HCT116 (cell line): ENCODE results near the gene DPYSL5. TPM values are rescaled to one million over a fixed set of nuclear protein-coding genes. Genes with fewer than 3 reads are reported as not detected.

Source experiments
- ATAC-seq: fragments of 200-7000 bp; cut with Tn5 transposase; 2 replicates; pipeline ENCODE4 v1.9.1; 2020; ENCODE audit warnings: mild to moderate bottlenecking, moderate library complexity
- BruUV-seq: library from RNA; stranded (reverse); fragments of 400-500 nt; replicated peaks from 2 replicates; lab custom pipeline; 2021; lab: Mats Ljungman, UMichigan
- CTCF ChIA-PET: fragments of 300-600 bp; sonication (Branson Sonifier 250); formaldehyde crosslinking; loops from one replicate; lab custom pipeline; 2021; ENCODE audit warnings: antibody characterized with exemption; lab: Charles Lee
- POLR2A ChIA-PET: fragments of 300-600, 350-600 bp; sonication (Branson Sonifier 250); formaldehyde crosslinking; loops from one replicate; lab custom pipeline; 2021; ENCODE audit warnings: antibody characterized with exemption; lab: Charles Lee
- RAD21 ChIA-PET, 2 experiments: fragments of 300-600 bp; sonication (Branson Sonifier 250); formaldehyde crosslinking; loops; one replicate each; lab custom pipeline; 2023; ENCODE audit warnings: low total read pairs in 2 of 2; ENCODE audit not compliant: uncharacterized antibody in 2 of 2, unreplicated experiment in 2 of 2, low non-redundant PET in 1 of 2; lab: Charles Lee
- DNase-seq: peaks from one replicate; pipeline ENCODE4 v3.0.0-alpha.2; 2010; ENCODE audit warnings: low read depth, low spot score
- H2AFZ ChIP-seq: fragments of 200-600 bp; shearing (Covaris generic), sonication (generic); 2 replicates; pipeline ENCODE4 v1.6.1; 2017; ENCODE audit warnings: low read depth, mixed run types, mixed read lengths, antibody characterized with exemption, low read length; ENCODE audit not compliant: poor library complexity, severe bottlenecking
- H3K27ac ChIP-seq: 2 replicates; pipeline ENCODE4 v1.5.1; 2012; ENCODE audit warnings: low read depth, low read length
- H3K27me3 ChIP-seq: fragments of 200-600 bp; sonication (generic); 2 replicates; pipeline ENCODE4 v1.6.1; 2016; ENCODE audit warnings: mixed run types, low read length, mixed read lengths; ENCODE audit not compliant: insufficient read depth
- H3K36me3 ChIP-seq, 2 experiments: fragments of 200-500 bp in 1 of 2; fragments of 200-600 bp in 1 of 2; sonication (Bioruptor generic) in 1 of 2; sonication (generic) in 1 of 2; 2 replicates each; pipeline versions ENCODE4 v1.5.1 to v1.6.1; 2014 to 2016; ENCODE audit warnings: low read length in 2 of 2, inconsistent platforms in 1 of 2, mixed read lengths in 1 of 2, mixed run types in 1 of 2; ENCODE audit not compliant: insufficient read depth in 2 of 2, control insufficient read depth in 1 of 2
- H3K4me1 ChIP-seq, 2 experiments: fragments of 200-600 bp in 1 of 2; sonication (generic) in 1 of 2; 2 replicates each; pipeline versions ENCODE4 v1.5.1 to v1.6.1; 2012 to 2017; ENCODE audit warnings: low read length in 2 of 2, inconsistent platforms in 1 of 2, mild to moderate bottlenecking in 1 of 2, mixed read lengths in 1 of 2, mixed run types in 1 of 2, moderate library complexity in 1 of 2; ENCODE audit not compliant: insufficient read depth in 2 of 2, control insufficient read depth in 1 of 2
- H3K4me2 ChIP-seq: fragments of 200-600 bp; sonication (generic); 2 replicates; pipeline ENCODE4 v1.6.1; 2017; ENCODE audit warnings: mixed run types, low read length, mixed read lengths
- H3K4me3 ChIP-seq, 2 experiments: fragments of 200-600 bp in 1 of 2; sonication (generic) in 1 of 2; replicated peaks in 1 of 2; 2 replicates each; pipeline ENCODE4 v1.5.1; 2011 to 2016; ENCODE audit warnings: low read length in 2 of 2, control low read depth in 1 of 2, low read depth in 1 of 2, mild to moderate bottlenecking in 1 of 2, mixed read lengths in 1 of 2, mixed run types in 1 of 2
- H3K79me2 ChIP-seq: fragments of 200-600 bp; sonication (generic); 2 replicates; pipeline ENCODE4 v1.6.1; 2017; ENCODE audit warnings: mild to moderate bottlenecking, mixed run types, low read length, moderate library complexity, mixed read lengths; ENCODE audit not compliant: insufficient read depth
- H3K9ac ChIP-seq: fragments of 200-600 bp; sonication (generic); 2 replicates; pipeline ENCODE4 v1.6.1; 2016; ENCODE audit warnings: low read length, mixed read lengths
- H3K9me2 ChIP-seq: fragments of 200-600 bp; sonication (generic), shearing (Covaris generic); 2 replicates; pipeline ENCODE4 v1.6.1; 2017; ENCODE audit warnings: mixed run types, mild to moderate bottlenecking, moderate library complexity; ENCODE audit not compliant: insufficient read depth
- H3K9me3 ChIP-seq, 2 experiments: fragments of 200-500 bp in 1 of 2; fragments of 200-600 bp in 1 of 2; sonication (Bioruptor generic) in 1 of 2; sonication (generic) in 1 of 2; 2 replicates each; pipeline ENCODE4 v1.6.1; 2014 to 2017; ENCODE audit warnings: low read length in 2 of 2, mixed read lengths in 2 of 2, inconsistent platforms in 1 of 2, low read depth in 1 of 2, mild to moderate bottlenecking in 1 of 2, mixed run types in 1 of 2, moderate library complexity in 1 of 2; ENCODE audit not compliant: control insufficient read depth in 1 of 2, insufficient read depth in 1 of 2
- H4K20me1 ChIP-seq: fragments of 200-600 bp; sonication (generic), shearing (Covaris generic); 2 replicates; pipeline ENCODE4 v1.6.1; 2017; ENCODE audit warnings: mixed run types, mild to moderate bottlenecking, moderate library complexity; ENCODE audit not compliant: insufficient read depth
- CEBPB ChIP-seq: IDR thresholded peaks from 2 replicates; pipeline ENCODE4 v1.6.1; 2012; ENCODE audit warnings: low read depth
- EGR1 ChIP-seq: IDR thresholded peaks from 2 replicates; pipeline ENCODE4 v1.6.1; 2012; ENCODE audit warnings: low read depth
- EZH2phosphoT487 ChIP-seq: fragments of 200-600 bp; IDR thresholded peaks from 2 replicates; pipeline ENCODE4 v1.6.1; 2018; ENCODE audit warnings: antibody characterized with exemption, borderline replicate concordance
- JUND ChIP-seq: IDR thresholded peaks from 2 replicates; pipeline ENCODE4 v1.6.1; 2012
- POLR2AphosphoS5 ChIP-seq: IDR thresholded peaks from 2 replicates; pipeline ENCODE4 v1.6.1; 2011; ENCODE audit warnings: mild to moderate bottlenecking, low read depth, low read length, moderate library complexity
- RAD21 ChIP-seq: IDR thresholded peaks from 2 replicates; pipeline ENCODE4 v1.6.1; 2012; ENCODE audit warnings: low read depth, mild to moderate bottlenecking
- SP1 ChIP-seq: IDR thresholded peaks from 2 replicates; pipeline ENCODE4 v1.6.1; 2012; ENCODE audit warnings: low read depth
- TCF7L2 ChIP-seq: IDR thresholded peaks from 2 replicates; pipeline ENCODE4 v1.7.0; 2011; ENCODE audit warnings: borderline replicate concordance, inconsistent platforms; ENCODE audit not compliant: insufficient read depth, insufficient read length; ENCODE audit errors: extremely low read depth
- ZFX ChIP-seq: fragments of 450-650 bp; IDR thresholded peaks from 2 replicates; pipeline ENCODE4 v1.6.1; 2017
- ZNF274 ChIP-seq: fragments of 200-500 bp; sonication (Bioruptor generic); IDR thresholded peaks from 2 replicates; pipeline ENCODE4 v1.6.1; 2014; ENCODE audit warnings: mild to moderate bottlenecking, low read depth, low read length, inconsistent platforms
- intact Hi-C: fragments of 100-400 bp; cut with micrococcal nuclease; formaldehyde crosslinking; loops from 2 replicates; pipeline ENCODE4 v1.10.0; 2022
- total RNA-seq: library from RNA; stranded (reverse); gene quantifications from one replicate; pipeline ENCODE4 v1.2.1, GENCODE V29; 2021; ENCODE audit not compliant: unreplicated experiment
- TF ChIP-seq, protein P1 (sequence below): IDR thresholded peaks from 2 replicates; pipeline ENCODE4 v1.6.1; 2011; ENCODE audit warnings: mild to moderate bottlenecking, low read length, moderate library complexity; ENCODE audit not compliant: insufficient replicate concordance; ENCODE audit errors: extremely low read depth

DPYSL5 gene
- total RNA-seq, 1 experiment from 2014 or later, result 8.4 TPM

DNA sequence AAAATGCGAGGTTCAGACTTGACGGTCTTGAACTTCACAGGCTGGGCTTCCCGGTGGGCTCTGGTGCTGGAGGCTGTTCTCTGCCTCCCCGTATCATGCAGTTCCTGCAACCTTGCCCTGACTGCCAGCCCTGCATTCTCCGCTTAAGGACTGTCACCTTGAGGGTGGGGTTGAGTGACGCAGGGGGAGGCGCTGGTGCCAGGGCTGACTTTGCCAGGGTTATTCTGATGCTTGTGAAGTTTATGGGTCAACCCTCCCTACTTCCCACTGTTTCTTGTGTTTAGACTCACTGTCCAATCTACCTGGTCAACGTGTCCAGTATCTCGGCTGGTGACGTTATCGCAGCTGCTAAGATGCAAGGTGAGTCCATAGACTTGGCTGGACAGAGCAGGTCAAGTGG is 85.0 kb downstream of the DPYSL5 start:
- Histone ChIP-seq H3K9me2 (no peaks in the 10 kb centered on the region), H3K4me1 (no peaks in the 10 kb centered on the region), H3K9me3 (no peaks in the 10 kb centered on the region), H3K27ac (no peak overlapping the region), H3K79me2 (no peaks in the 10 kb centered on the region), H3K4me3 (no peak overlapping the region), H4K20me1 (no peaks in the 10 kb centered on the region), H3K9ac (no peak overlapping the region), H2AFZ (no peak overlapping the region), H3K4me2 (no peak overlapping the region), H3K27me3 (no peaks in the 10 kb centered on the region), H3K36me3 (no peaks in the 10 kb centered on the region)
- intact Hi-C loops, result no loop called here
- no TSS peak for BruUV-seq
- ChIA-PET RAD21 (no interaction called here), CTCF (interaction anchor here (0.9 to 1.7 kb wide), 3 partner anchors 9 to 87 kb away, joined by 3 to 9 read pairs (median 3); no protein-coding TSS in a partner anchor), POLR2A (no interaction called here)
- no peak for DNase-seq
- no peak for TF ChIP-seq ZFX
- ATAC-seq, result no peak

DNA sequence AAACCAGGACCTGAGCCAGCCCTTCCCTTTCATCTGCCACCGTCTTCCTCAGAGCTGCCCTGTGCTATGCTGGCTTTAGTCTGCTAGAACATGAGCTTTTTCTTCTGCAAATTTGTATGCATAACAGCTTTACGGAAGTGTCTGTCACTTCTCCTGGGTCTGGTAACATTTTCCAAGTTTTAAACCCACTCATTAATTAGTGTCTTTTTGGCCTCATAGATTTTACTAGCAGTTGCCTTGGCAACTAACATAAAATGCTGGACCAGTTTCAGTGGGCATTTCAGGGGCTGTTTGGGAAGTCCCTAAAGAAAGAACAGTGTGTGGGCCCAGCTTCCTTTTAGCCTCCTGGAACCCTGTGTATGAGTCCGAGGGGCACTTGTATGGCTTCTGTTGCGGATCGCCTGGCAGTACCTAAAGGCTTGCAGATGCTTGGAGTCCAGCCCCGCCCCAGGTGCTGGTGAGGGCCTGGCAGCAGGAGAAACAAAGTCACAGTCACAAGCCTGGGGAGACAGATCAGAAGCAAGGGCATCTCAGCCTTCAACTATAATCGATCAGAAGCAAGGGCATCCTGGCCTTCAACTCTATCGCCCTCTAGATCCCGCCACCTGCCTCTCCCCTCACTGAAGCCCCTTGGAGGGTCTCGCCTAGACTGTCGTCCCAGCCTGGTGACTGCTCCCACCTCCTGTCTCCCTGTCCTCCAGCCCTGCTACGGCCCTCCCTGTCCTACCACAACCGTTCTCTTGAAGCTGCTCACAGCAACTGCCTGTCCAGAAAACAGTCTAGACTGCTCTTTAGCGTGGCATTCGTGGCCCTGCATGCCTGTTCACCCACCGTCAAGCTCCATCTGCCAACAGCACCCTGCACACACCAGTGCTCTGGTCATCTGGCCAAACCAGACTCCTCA is 85.8 kb downstream of the DPYSL5 start:
- Histone ChIP-seq H3K4me2 (no peak overlapping the region), H3K4me3 (no peak overlapping the region), H3K36me3 (no peaks in the 10 kb centered on the region), H3K27me3 (no peaks in the 10 kb centered on the region), H2AFZ (no peak overlapping the region), H3K4me1 (no peaks in the 10 kb centered on the region), H3K9me2 (no peaks in the 10 kb centered on the region), H3K9ac (no peak overlapping the region), H3K9me3 (no peaks in the 10 kb centered on the region), H3K79me2 (no peaks in the 10 kb centered on the region), H3K27ac (no peak overlapping the region), H4K20me1 (no peaks in the 10 kb centered on the region)
- no TSS peak for BruUV-seq
- TF ChIP-seq EZH2phosphoT487, result no peak
- no peak for TF ChIP-seq JUND
- TF ChIP-seq SP1, result no peak
- TF ChIP-seq ZFX, result no peak
- no peak for TF ChIP-seq EGR1
- no peak for TF ChIP-seq CEBPB
- TF ChIP-seq ZNF274, result no peak
- TF ChIP-seq TCF7L2, result no peak
- TF ChIP-seq RAD21, result no peak
- no peak for TF ChIP-seq POLR2AphosphoS5
- TF ChIP-seq, protein P1, sequence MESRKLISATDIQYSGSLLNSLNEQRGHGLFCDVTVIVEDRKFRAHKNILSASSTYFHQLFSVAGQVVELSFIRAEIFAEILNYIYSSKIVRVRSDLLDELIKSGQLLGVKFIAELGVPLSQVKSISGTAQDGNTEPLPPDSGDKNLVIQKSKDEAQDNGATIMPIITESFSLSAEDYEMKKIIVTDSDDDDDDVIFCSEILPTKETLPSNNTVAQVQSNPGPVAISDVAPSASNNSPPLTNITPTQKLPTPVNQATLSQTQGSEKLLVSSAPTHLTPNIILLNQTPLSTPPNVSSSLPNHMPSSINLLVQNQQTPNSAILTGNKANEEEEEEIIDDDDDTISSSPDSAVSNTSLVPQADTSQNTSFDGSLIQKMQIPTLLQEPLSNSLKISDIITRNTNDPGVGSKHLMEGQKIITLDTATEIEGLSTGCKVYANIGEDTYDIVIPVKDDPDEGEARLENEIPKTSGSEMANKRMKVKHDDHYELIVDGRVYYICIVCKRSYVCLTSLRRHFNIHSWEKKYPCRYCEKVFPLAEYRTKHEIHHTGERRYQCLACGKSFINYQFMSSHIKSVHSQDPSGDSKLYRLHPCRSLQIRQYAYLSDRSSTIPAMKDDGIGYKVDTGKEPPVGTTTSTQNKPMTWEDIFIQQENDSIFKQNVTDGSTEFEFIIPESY, result no peak
- DNase-seq (no peak), ATAC-seq (no peak)
- intact Hi-C loops, result no loop called here
- RAD21 ChIA-PET, result no interaction called here
- CTCF ChIA-PET, result interaction anchor here (0.9 to 1.5 kb wide), 2 partner anchors 9 to 88 kb away, joined by 3 read pairs; no protein-coding TSS in a partner anchor
- POLR2A ChIA-PET, result no interaction called here
